ENCODE results near the gene ZNF462.
"Not testable (repeated sequence)": the region's sequence is repeated elsewhere in the genome, so short reads cannot be mapped to it uniquely, and the experiment has no call there.

Gene ZNF462

GRCh38 chr9:106886111-106887046 is 23.4 kb downstream of the ZNF462 start:
- no peak for DNase-seq (ENCODE audit: low spot score)

- DNase-seq (ENCODE audit: low spot score): no peak
Measured at GRCh38 chr9:106887066-106887465, 24.1 kb downstream of the ZNF462 start.

- DNase-seq (ENCODE audit: low spot score): no peak
Measured at GRCh38 chr9:106889061-106889590, 26.2 kb downstream of the ZNF462 start.

- no peak for DNase-seq (ENCODE audit: low spot score)
Measured at GRCh38 chr9:106890608-106891007, 27.6 kb downstream of the ZNF462 start.

- DNase-seq (ENCODE audit: low spot score): no peak
Measured at GRCh38 chr9:106891286-106891685, 28.3 kb downstream of the ZNF462 start.

GRCh38 chr9:106892632-106893031 is 29.7 kb downstream of the ZNF462 start:
- DNase-seq (ENCODE audit: low spot score): peak; percentile 96

- peak; percentile 79 for DNase-seq (ENCODE audit: low spot score)
Measured at GRCh38 chr9:106893088-106893487, 30.1 kb downstream of the ZNF462 start.

- no peak for DNase-seq (ENCODE audit: low spot score)
Measured at GRCh38 chr9:106896695-106897094, 33.7 kb downstream of the ZNF462 start.

GRCh38 chr9:106897236-106897635 is 34.3 kb downstream of the ZNF462 start:
- peak; percentile 51 for DNase-seq (ENCODE audit: low spot score)

- DNase-seq (ENCODE audit: low spot score): no peak
Measured at GRCh38 chr9:106897751-106898150, 34.8 kb downstream of the ZNF462 start.

GRCh38 chr9:106900523-106900922 is 37.6 kb downstream of the ZNF462 start:
- DNase-seq (ENCODE audit: low spot score): not testable (repeated sequence)

GRCh38 chr9:106906129-106906528 is 43.2 kb downstream of the ZNF462 start:
- no peak for DNase-seq (ENCODE audit: low spot score)

- DNase-seq (ENCODE audit: low spot score): no peak
Measured at GRCh38 chr9:106911951-106912350, 49.0 kb downstream of the ZNF462 start.

GRCh38 chr9:106913276-106913675 is 50.3 kb downstream of the ZNF462 start:
- peak; percentile 79 for DNase-seq (ENCODE audit: low spot score)

- DNase-seq (ENCODE audit: low spot score): no peak
Measured at GRCh38 chr9:106915851-106916250, 52.9 kb downstream of the ZNF462 start.

- DNase-seq (ENCODE audit: low spot score): peak; percentile 81
Measured at GRCh38 chr9:106916466-106917235, 53.7 kb downstream of the ZNF462 start.

GRCh38 chr9:106918825-106919509 is 56.0 kb downstream of the ZNF462 start:
- DNase-seq (ENCODE audit: low spot score): no peak

GRCh38 chr9:106920091-106920490 is 57.1 kb downstream of the ZNF462 start:
- no peak for DNase-seq (ENCODE audit: low spot score)

- DNase-seq (ENCODE audit: low spot score): peak; percentile 97
Measured at GRCh38 chr9:106920701-106921283, 57.8 kb downstream of the ZNF462 start.

- peak; percentile 90 for DNase-seq (ENCODE audit: low spot score)
Measured at GRCh38 chr9:106921341-106921899, 58.5 kb downstream of the ZNF462 start.

- DNase-seq (ENCODE audit: low spot score): no peak
Measured at GRCh38 chr9:106922026-106922425, 59.1 kb downstream of the ZNF462 start.
